Tibial artery (tissue), 4 donors: Measurements from ENCODE around the gene NLRP3.

ENCODE experiments used
- DNase-seq, 2 donors: peaks; one replicate each; pipeline ENCODE4 v3.0.0-alpha.2; 2019
- H3K27ac ChIP-seq, 2 donors: fragments of 200-600 bp; sonication (generic) in 1 of 2; 1 replicate in 1 of 2; 2 replicates in 1 of 2; pipeline ENCODE4 v1.5.1; 2018 to 2019; ENCODE audit warnings: mild to moderate bottlenecking in 1 of 2
- H3K27me3 ChIP-seq, 2 donors: fragments of 200-600 bp; sonication (generic) in 1 of 2; one replicate each; pipeline versions ENCODE4 v1.5.1 to v1.6.0; 2016 to 2019
- H3K36me3 ChIP-seq, 3 donors: fragments of 200-600 bp; sonication (generic) in 2 of 3; one replicate each; pipeline ENCODE4 v1.5.1; 2016 to 2019; ENCODE audit warnings: mild to moderate bottlenecking in 2 of 3
- H3K4me1 ChIP-seq, 4 donors: fragments of 200-600 bp; sonication (generic) in 2 of 4; 1 replicate in 3 of 4; 2 replicates in 1 of 4; pipeline ENCODE4 v1.5.1; 2016 to 2019
- H3K4me3 ChIP-seq, 2 donors: fragments of 200-600 bp; sonication (generic) in 1 of 2; 1 replicate in 1 of 2; 2 replicates in 1 of 2; pipeline ENCODE4 v1.5.1; 2018 to 2019; ENCODE audit warnings: mild to moderate bottlenecking in 2 of 2
- H3K9me3 ChIP-seq, 3 donors: fragments of 200-600 bp; sonication (generic) in 1 of 3; one replicate each; pipeline ENCODE4 v1.5.1; 2016 to 2019
- intact Hi-C: fragments of 100-400 bp; cut with DNase I; formaldehyde crosslinking; loops from one replicate; pipeline ENCODE4 v1.15.0; 2023; ENCODE audit warnings: low total_unique reads
- TF ChIP-seq, protein P1 (sequence below), 2 experiments: fragments of 200-600 bp in 1 of 2; fragments of 450-650 bp in 1 of 2; IDR thresholded peaks; one replicate each; pipeline ENCODE4 v1.5.1; 2017 to 2019; ENCODE audit warnings: antibody characterized with exemption in 2 of 2, mild to moderate bottlenecking in 1 of 2, moderate library complexity in 1 of 2

The NLRP3 gene

GRCh38 chr1:247421074-247421473, 5.1 kb downstream of the NLRP3 start:
- intact Hi-C loops: no loop called here
- no peaks in the 10 kb centered on the region for H3K9me3 ChIP-seq
- no peaks in the 10 kb centered on the region for H3K4me1 ChIP-seq
- TF ChIP-seq, protein P1, sequence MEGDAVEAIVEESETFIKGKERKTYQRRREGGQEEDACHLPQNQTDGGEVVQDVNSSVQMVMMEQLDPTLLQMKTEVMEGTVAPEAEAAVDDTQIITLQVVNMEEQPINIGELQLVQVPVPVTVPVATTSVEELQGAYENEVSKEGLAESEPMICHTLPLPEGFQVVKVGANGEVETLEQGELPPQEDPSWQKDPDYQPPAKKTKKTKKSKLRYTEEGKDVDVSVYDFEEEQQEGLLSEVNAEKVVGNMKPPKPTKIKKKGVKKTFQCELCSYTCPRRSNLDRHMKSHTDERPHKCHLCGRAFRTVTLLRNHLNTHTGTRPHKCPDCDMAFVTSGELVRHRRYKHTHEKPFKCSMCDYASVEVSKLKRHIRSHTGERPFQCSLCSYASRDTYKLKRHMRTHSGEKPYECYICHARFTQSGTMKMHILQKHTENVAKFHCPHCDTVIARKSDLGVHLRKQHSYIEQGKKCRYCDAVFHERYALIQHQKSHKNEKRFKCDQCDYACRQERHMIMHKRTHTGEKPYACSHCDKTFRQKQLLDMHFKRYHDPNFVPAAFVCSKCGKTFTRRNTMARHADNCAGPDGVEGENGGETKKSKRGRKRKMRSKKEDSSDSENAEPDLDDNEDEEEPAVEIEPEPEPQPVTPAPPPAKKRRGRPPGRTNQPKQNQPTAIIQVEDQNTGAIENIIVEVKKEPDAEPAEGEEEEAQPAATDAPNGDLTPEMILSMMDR (IDR thresholded peaks at IDR 0.05): no peak
- no peak for DNase-seq
- no peak overlapping the region for H3K4me3 ChIP-seq
- H3K27me3 ChIP-seq: peaks cover 0 to 3% of the 10 kb centered on the region in 2 donors
- H3K36me3 ChIP-seq: no peaks in the 10 kb centered on the region
- H3K27ac ChIP-seq: no peak overlapping the region

DNA sequence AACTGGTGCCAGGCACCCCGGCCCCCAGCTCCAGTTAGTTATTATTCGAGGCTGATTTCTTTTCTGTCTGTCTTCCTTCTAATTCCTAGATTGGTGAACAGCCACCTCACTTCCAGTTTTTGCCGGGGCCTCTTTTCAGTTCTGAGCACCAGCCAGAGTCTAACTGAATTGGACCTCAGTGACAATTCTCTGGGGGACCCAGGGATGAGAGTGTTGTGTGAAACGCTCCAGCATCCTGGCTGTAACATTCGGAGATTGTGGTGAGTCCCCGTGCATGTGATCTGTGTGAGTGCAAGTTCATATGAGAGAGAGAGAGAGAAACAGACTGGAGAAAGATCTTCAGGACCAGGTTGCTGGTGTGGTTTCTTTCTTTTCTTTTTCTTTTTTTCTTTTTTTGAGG, 13.5 kb downstream of the NLRP3 start:
- no peaks in the 10 kb centered on the region for H3K9me3 ChIP-seq
- H3K27me3 ChIP-seq: peaks cover 0 to 2% of the 10 kb centered on the region in 2 donors
- no peak overlapping the region for H3K27ac ChIP-seq
- intact Hi-C loops: no loop called here
- no peak for DNase-seq
- H3K4me3 ChIP-seq: no peak overlapping the region
- no peaks in the 10 kb centered on the region for H3K36me3 ChIP-seq
- TF ChIP-seq, protein P1 (IDR thresholded peaks at IDR 0.05): no peak
- H3K4me1 ChIP-seq: no peaks in the 10 kb centered on the region

- Histone ChIP-seq H3K9me3 (no peaks in the 10 kb centered on the region), H3K4me1 (no peaks in the 10 kb centered on the region), H3K27ac (no peak overlapping the region), H3K27me3 (peaks cover 0 to 5% of the 10 kb centered on the region in 2 donors), H3K4me3 (no peak overlapping the region), H3K36me3 (no peaks in the 10 kb centered on the region)
- TF ChIP-seq, protein P1 (IDR thresholded peaks at IDR 0.05): no peak
- no peak for DNase-seq
- intact Hi-C loops: no loop called here
Observed at GRCh38 chr1:247430434-247430833, 14.5 kb downstream of the NLRP3 start.

- TF ChIP-seq, protein P1 (IDR thresholded peaks at IDR 0.05): no peak
- intact Hi-C loops: no loop called here
- no peaks in the 10 kb centered on the region for H3K9me3 ChIP-seq
- H3K36me3 ChIP-seq: no peaks in the 10 kb centered on the region
- no peak for DNase-seq
- H3K27me3 ChIP-seq: peaks cover 0 to 5% of the 10 kb centered on the region in 2 donors
- H3K4me1 ChIP-seq: no peaks in the 10 kb centered on the region
- H3K27ac ChIP-seq: no peak overlapping the region
- no peak overlapping the region for H3K4me3 ChIP-seq
Observed at GRCh38 chr1:247431643-247432042, 15.7 kb downstream of the NLRP3 start.

GRCh38 chr1:247434005-247434404, 18.0 kb downstream of the NLRP3 start:
- DNase-seq: no peak
- no peaks in the 10 kb centered on the region for H3K36me3 ChIP-seq
- H3K4me1 ChIP-seq: no peaks in the 10 kb centered on the region
- intact Hi-C loops: no loop called here
- peaks cover 0 to 5% of the 10 kb centered on the region in 2 donors for H3K27me3 ChIP-seq
- H3K4me3 ChIP-seq: no peak overlapping the region
- no peak overlapping the region for H3K27ac ChIP-seq
- TF ChIP-seq, protein P1 (IDR thresholded peaks at IDR 0.05): no peak
- no peaks in the 10 kb centered on the region for H3K9me3 ChIP-seq
